CD4-positive, alpha-beta T cell treated with Interleukin-12 subunit alpha and Interleukin-12 subunit beta, for 1 hour (primary cell): ENCODE results near the gene C12orf76.
"Not testable (repeated sequence)": the region's sequence is repeated elsewhere in the genome, so short reads cannot be mapped to it uniquely, and the experiment has no call there.

ENCODE experiments used
- DNase-seq: peaks from one replicate; pipeline ENCODE4 v3.0.0-alpha.2; 2020

Gene C12orf76

DNA sequence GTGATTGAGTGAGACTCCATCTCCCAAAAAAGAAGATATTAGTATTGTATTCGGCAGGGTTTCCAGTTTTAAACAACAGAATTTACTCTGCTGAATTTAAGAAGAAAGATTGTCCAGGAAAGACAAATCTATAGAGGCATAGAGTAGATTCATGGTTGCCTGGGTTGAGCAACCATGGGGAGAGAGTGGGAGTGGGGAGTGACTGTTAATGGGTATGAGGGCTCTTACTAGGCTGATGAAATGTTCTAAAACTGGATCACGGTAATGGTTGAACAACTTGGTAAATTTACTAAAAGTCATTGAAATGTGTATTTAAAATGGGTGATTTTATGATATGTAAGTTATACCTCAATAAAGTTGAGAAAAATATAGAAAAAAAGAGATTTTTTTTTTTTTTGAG lies 13.9 kb upstream of the C12orf76 start:
- no peak for DNase-seq

DNA sequence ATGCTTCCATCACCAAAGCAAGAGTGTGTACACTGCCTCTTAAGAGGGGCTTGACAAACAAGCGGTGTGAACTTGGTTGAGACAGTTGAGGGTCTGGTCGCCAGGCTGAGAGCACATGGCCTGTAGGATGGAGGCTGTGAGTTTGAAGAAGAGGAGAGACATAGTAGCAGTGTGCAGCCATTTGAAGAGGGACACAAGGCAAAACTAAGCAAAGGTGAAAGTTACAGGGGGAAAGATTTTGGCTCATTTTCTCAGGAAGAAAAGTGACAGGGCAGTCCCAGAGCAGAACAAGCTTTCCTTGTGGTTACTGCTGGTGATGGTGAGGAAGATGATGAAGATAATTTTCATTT lies 11.3 kb upstream of the C12orf76 start:
- no peak for DNase-seq

DNA sequence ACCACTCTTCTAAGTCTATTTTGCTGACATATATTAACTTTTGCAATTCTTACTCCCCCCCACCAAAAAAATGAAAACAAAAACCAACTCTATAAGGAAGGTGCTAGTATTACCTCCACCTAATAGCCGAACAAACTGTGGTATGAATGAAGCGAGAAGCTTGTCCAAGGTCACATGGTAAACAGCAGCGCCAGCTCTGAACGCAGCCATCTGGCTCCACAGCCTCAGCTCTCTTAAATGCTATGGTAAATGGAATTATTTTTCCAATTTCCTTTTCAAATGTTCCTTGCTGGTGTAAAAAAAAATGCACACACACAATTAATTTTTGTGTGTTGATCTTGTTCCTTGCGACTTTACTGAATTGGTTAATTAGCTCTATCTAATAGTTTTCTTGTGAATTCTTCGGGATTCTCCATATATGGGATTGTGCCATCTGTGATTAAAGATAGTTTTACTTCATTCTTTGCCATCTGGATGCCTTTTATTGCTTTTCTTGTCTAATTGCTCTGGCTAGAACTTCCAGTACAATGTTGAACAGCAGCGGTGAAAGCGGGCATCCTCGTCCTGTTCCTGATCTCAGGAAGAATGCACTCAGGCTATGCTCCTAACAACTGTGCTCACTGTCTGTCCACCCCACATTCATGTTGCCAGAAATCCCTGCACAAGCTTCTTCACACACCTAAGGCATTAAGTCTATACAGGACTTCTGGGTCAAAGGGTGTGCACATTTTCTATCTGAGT lies 10.7 kb upstream of the C12orf76 start:
- DNase-seq: no peak

DNA sequence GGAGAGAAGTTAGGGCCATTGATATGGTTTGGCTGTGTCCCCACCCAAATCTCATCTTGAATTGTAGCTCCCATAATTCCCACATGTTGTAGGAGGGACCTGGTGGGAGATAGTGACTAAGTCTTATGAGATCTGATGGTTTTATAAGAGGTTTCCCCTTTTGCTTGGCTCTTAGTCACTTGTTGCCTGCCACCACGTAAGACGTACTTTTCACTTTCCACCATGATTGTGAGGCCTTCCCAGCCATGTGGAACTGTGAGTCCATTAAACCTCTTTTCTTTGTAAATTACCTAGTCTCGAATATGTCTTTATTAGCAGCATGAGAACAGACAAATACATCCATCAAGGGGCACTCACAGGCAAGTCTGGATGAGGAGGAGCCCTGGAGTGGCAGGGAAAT lies 8.3 kb upstream of the C12orf76 start:
- not testable (repeated sequence) for DNase-seq

DNA sequence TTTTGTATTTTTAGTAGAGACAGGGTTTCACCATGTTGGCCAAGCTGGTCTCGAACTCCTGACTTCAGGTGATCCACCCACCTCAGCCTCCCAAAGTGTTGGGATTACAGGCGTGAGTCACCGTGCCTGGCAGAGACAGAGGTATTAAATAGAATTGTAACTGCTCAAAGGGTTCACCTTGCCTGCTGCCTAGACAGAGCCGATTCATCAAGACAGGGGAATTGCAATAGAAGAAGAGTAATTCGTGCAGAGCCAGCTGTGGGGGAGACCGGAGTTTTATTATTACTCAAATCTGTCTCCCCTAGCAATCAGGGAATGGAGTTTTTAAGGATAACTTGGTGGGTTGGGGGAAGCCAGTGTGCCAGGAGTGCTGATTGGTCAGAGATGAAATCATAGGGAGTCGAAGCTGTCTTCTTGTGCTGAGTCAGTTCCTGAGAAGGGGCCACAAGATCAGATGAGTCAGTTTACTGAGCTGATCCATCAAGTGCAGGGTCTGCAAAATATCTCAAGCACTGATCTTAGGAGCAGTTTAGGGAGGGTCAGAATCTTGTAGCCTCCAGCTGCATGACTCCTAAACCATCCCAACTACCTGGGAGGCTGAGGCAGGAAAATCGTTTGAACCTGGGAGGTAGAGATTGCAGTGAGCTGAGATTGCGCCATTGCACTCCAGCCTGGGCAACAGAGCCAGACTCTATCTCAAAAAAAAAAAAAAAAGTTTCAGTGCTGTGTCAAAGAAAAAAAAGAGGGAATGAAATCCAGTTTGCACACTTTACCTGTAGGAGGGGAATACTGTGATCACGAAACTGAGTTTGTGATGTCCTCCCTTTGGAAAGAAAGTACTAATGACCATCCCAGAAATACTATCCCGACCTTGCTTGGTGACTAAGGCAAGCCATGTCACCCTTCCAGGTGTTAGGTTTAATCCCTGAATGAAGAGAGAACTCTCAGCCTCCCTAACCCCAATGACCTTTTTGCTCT lies 7.3 kb upstream of the C12orf76 start:
- not testable (repeated sequence) for DNase-seq

DNA sequence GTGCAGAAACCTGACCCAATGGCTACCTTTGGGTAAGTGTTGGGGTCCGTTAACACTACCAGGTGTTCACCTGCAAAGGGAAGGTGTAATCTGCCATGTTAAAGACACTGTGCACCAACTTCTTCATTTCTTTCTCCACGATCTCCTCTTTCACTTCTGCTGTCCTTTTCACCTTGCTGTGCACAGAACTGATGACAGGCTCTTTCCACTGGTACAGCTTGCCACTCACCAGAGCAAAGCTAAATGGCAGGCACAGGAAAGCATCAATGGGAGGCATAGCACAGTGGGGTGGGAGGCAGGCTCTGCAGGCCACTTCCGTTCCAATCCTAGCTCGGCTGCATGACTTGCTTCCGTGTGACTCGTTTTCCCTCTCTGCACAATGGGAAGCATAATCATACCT lies 2.6 kb upstream of the C12orf76 start:
- no peak for DNase-seq

DNA sequence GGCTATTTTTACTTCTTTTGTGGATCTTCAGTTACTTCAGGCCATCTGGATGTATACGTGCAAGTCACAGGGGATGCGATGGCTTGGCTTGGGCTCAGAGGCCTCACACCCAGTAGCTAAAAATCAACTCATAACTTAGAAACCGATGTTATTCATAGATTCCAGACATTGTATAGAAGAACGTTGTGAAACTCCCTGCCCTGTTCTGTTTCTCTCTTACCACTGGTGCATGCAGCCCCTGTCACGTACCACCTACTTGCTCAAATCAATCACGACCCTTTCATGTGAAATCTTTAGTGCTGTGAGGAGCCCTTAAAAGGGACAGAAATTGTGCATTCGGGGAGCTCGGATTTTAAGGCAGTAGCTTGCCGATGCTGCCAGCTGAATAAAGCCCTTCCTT lies 1.3 kb upstream of the C12orf76 start:
- DNase-seq: not testable (repeated sequence)

DNA sequence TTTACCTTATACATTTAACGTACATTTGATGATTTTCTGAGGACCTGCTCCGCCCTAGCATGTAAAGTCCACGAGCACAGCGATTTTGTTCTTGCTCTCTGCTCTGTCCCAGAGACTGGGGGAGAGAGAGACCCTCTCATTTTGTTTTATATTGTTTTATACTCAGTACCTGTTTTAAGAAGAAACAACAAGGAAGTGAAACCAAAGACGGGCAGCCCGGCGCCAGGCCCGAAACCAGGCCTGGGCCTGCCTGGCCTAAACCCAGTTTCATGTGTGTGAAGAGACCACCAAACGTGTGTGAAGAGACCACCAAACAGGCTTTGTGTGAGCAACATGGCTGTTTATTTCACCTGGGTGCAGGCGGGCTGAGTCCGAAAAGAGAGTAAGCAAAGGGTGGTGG lies 712 bp upstream of the C12orf76 start:
- DNase-seq: peak; percentile 4

DNA sequence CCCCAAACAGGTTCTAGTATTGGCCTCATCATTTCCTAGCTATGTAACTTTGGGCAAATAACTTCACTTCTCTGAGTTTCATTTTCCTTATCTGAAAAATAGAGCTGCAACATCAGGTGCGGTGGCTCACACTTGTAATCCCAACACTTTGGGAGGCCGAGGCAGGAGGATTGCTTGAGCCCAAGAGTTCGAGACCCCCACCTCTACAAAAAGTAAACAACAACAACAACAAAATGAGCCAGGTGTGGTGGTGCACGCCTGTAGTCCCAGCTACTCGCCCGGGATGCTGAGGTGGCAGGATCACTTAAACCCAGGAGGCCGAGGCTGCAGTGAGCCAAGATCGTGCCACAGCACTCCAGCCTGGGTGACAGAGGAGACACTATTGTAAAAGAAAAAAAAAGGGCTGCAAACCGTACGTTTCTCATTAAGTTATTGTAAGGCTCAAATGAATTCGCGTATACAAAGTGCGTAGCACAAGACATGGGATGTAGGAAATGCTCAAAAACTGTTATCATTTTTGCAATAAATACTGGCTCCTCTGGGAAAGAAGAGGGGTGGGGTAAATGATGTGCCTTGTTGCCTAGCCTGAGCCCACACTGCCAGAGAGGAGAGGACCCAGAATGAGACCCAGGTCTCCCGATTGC lies 903 bp downstream of the C12orf76 start:
- no peak for DNase-seq

DNA sequence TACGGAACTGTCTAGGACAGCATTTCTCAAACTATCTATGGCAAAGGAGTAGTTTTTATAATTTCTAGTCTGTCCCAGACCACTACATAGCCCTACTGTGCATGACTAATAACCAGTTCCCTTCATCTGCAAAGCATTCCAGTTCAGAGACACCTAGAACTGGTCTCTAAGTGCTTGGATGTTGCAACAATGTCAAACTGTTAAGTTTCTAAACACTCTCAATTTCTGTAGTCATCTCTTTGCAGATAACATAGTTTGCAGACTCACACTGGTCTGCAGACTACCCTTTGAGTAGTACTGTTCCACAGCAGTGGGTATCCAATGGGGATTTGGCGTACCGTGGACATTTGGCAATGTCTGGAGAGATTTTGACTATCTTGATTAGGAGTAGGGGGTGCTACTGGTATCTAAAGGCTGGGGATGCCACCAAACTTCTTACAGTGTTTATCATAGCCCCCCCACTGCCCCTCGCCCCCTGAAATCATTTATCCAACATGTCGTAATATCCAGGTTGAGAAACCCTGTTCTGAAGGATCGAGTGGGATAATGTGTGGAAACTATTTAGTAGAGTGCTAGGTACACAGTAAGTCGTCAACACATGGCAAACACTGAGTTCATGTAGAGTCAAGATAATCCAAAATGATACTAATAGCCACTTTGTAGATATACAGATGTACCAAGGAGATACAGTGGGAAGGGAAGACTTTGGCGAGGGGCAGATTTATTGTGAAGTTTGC lies 1.7 kb downstream of the C12orf76 start:
- DNase-seq: no peak

DNA sequence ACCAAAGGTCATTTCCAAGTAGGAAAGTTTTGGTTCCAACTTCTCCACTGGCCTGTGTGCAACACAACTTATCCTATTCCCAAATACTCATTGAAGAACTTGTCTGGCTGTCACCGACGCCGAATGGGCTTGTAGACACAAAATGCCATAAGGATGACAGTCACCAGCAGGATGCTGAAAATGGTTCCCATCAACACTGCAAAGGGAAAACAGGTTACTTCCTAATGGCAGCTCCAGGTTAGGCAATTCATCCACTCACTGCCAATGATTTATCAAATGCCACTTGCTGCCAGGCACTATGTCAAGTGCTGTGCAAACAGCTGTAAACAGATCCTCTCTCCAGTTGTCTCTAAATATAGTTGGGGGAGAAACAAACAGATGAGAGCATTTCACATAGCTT lies 6.1 kb downstream of the C12orf76 start:
- DNase-seq: no peak

DNA sequence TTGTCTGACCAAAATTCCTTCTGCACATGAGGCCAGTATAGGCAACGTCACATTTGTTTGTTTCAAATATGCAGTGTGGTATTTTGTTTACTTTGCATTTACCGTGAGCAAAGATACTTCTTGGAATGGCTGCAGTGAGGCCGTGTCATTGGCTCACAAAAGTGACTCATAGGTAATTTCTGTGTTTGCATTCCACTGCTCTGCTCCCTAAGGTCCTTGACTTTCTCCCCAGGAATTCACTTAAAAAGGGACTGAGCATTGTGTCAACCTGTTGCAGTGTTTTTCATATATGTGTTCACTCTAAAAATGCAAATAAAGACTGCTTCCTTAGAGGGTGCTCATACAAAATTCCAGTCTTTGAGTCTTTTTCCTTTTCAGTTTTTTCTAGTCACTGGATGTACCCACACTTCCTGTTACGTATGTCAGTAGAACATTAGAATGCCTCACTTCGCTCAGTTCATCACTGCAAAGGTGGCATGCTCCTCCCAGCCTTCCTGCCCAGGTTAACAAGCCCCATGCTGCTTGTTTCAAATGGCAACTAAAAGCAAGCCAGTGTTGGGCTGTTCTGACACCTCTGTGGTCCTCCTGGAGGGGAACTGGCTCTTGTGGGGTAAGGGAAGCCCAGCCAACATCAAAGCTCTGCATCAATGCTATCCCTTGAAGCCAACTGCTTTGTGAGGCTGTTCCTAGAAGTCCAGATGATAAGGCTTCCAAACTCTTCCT lies 9.1 kb downstream of the C12orf76 start:
- peak; percentile 48 for DNase-seq

DNA sequence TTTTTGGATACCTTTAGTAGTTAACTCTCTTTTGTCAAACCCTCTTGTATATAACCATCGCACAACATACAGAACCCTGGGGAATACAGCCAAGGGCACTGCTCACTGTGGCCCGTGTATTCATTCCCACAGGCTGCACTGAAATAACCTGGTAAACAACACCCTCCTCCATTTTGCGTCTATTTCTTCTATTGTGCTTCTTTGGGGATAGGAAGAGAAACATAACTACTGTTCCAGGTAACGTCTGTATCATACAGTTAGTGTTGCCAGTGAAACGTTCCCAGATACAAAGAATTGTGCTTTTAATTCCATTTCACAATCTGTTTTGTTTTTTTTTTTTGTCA lies 9.6 kb downstream of the C12orf76 start:
- DNase-seq: no peak

DNA sequence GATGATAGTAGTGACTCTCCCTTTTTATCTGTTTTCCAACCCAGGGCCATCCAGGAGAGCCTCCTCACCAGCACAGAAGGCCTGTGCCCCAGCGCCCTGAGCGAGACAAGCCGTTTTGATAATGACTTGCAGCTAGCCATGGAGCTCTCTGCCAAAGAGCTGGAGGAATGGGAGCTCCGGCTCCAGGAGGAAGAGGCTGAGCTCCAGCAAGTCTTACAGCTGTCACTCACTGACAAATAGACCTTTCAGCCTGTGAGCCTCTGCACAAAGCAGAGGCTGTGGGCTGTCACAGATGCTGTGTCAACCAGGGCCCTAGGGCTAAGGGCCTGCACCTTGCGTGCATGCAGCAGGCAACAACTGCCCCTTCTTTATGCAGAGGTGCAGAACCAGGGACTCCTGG lies 11.0 kb downstream of the C12orf76 start:
- no peak for DNase-seq

DNA sequence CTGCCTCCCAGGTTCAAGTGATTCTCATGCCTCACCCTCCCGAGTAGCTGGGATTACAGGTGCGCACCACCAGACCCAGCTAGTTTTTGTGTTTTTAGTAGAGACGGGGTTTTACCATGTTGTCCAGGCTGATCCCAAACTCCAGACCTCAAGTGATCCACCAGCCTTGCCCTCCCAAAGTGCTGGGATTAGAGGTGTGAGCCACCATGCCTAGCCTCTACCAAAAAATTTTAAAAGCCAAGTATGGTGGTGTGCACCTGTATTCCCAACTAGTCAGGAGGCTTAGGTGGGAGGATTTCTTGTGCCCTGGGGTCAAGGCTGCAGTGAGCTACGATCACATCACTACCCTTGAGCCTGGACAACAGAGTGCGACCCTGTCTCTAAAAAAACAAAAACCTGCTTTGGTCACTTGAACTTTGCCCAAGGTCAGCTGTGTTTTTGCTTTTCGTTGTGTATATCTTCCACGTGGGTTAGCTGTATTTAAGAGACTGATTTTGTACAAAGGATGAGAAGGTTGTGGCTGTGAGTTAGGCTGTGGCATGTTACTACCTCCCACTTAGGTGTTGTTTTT lies 12.7 kb downstream of the C12orf76 start:
- DNase-seq: no peak

DNA sequence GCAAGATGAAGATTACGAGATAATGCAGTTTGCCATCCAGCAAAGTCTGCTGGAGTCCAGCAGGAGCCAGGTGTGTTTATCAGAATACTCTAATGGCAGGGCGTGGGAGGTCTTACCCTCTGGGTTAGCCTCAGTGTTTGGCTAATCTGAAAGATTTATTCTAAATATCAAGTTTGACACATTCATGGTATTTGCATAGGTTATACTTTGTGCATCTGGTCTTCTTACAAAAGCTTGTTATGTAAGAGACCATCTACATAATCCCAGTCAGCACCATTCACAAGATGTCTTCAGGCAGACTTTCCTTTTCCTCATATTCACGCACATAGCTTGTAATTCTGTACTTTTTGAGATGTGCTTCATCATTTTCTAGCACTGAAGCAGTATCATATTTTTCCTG lies 14.4 kb downstream of the C12orf76 start:
- DNase-seq: no peak

DNA sequence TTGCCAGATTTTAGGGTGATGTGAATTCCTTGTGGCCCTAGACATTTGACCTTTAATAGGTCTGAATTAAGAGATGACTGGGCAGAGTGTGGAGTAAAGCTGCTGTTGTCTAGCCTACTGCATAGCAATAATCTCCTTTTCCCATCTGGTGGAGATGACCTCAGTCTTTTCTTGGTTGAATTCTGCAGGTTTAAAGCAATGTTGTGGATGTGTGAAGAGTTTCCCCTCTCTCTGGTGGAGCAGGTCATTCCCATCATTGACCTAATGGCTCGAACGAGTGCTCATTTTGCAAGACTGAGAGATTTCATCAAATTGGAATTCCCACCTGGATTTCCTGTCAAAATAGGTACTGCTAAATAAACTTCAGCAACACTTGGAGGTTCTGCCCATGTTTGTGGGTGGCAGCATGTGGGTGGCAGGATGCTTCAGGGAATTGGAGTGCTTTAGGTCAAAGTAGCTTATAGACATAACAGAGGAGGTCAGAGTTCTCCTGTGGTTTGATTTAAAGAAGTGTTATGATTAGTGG lies 19.0 kb downstream of the C12orf76 start:
- DNase-seq: no peak

DNA sequence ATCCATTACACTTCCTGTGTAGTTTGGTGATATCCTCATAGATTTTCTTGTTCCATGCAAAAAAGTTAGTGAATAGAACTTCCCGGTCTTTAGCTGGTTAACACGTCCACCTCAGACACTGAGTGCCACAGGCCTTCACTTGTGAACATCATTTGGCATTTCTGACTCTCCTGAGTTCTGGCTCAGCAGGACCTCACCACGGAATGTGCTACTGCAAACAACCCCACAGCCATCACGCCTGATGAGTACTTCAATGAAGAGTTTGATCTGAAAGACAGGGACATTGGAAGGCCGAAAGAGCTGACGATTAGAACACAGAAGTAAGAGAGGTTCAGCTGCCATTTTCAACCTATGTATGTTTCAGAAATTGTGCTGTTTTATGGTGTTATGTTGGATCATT lies 20.0 kb downstream of the C12orf76 start:
- no peak for DNase-seq

DNA sequence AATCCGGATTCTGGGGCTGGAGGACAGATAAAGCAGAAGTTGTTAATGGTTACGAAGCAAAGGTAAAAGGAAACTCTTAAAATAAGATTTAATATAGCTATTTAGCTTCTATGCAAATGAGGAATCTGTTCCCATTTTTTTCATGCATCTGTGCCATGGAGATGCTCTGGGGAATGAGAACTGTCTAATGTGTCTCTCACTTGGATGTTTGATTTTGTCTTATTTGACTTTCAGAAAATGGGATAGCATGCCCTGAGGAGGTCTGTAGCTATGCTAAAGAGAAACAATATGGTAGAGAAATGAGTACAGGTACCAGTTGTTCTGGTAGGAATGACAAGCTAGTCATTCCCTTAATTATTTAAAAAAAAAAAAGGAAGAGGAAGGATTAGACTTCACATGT lies 24.3 kb downstream of the C12orf76 start:
- DNase-seq: no peak

DNA sequence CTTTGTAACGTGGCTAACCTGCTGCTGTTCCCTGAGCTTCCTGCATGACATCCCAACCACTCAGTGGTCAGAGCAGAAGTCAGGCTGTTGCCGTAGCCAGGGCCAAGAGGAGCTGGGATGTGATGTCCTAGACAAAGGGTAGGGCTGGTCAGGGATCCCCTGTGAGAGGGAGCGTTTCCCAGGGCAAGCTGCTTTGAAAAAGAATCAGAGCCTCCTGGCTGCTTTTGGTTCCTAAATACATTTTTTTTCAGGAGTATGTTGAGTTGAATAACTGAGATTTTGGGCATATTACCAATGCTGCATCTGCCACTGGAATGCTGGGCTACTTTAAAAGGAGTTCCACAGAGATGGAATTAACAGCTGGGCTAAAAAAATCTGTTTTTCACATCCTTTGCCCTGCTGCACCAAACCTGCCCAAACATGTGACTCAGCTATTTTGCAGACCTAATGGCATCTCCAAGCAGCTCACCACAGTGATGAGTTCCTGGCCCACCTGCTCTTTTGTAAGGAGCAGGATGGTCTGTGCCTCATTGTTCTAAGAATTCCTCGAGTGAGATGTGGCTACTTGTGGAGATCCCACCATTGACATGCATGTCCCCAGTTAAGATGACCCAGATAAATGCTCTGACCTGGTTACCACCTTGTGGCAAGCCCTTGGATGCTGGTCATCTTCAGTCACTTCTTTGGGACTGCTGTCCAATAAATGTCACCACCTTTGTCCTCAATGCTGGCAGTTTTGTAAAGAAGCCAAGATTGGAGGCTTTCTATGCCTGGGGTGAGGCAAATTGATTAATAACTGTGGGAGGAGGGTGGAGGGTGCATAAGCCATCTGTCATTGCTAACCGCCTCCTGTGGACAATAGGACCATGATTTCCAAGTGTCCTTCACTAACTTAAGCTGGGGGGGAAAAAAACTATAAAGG lies 25.0 kb downstream of the C12orf76 start:
- no peak for DNase-seq

DNA sequence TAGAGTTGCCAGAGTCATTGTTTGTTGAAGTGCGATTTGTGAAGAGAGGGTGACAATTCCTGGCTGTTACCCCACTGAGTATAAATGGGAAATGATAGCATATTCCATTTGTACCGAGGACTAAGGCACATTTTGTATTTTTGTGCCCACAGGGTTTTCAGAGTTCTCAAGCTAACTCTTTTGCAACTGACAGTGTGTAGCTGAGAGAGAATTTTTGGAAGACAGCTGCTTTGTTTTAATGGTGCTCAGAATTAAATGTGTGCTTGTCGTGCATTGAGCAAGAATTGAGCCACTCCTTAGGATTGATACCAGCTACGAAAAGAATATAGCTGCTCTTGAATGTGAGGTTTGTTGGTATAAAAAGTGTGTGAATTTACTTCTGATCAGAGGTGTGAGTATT lies 27.4 kb downstream of the C12orf76 start:
- DNase-seq: no peak
